Adrenal gland (tissue), 19 donors: ENCODE results near the gene DDX5. TPM values are rescaled to one million over a fixed set of nuclear protein-coding genes. Genes with fewer than 3 reads are reported as not detected.

ENCODE experiments used
- DNase-seq, 7 donors: peaks; one replicate each; pipeline ENCODE4 v3.0.0-alpha.2; 2019 to 2020
- H3K27ac ChIP-seq, 5 donors: fragments of 200-600 bp; sonication (generic) in 4 of 5; 1 replicate in 3 of 5; 2 replicates in 2 of 5; pipeline versions ENCODE4 v1.5.1 to v1.8.0; 2016 to 2020; ENCODE audit warnings: mild to moderate bottlenecking in 1 of 5
- H3K27me3 ChIP-seq: fragments of 200-600 bp; 2 replicates; pipeline ENCODE4 v1.8.0; 2021
- H3K36me3 ChIP-seq, 2 donors: fragments of 200-600 bp; replicated peaks in 1 of 2; 1 replicate in 1 of 2; 2 replicates in 1 of 2; pipeline versions ENCODE4 v1.5.1 to v1.8.0; 2018 to 2022
- H3K4me1 ChIP-seq, 2 donors: fragments of 200-600 bp; replicated peaks in 1 of 2; 1 replicate in 1 of 2; 2 replicates in 1 of 2; pipeline versions ENCODE4 v1.5.1 to v1.8.0; 2018 to 2021
- H3K4me3 ChIP-seq, 4 donors: fragments of 200-600 bp; sonication (generic) in 3 of 4; one replicate each; pipeline ENCODE4 v1.5.1; 2016 to 2018
- H3K9me3 ChIP-seq, 3 donors: fragments of 200-600 bp; sonication (generic) in 1 of 3; replicated peaks in 1 of 3; 1 replicate in 2 of 3; 2 replicates in 1 of 3; pipeline versions ENCODE4 v1.5.1 to v1.8.0; 2016 to 2021
- POLR2A ChIP-seq, 2 donors: fragments of 450-650 bp; IDR thresholded peaks; one replicate each; pipeline ENCODE4 v1.6.1; 2017; ENCODE audit warnings: antibody characterized with exemption in 2 of 2, mild to moderate bottlenecking in 2 of 2, moderate library complexity in 1 of 2
- WGBS, 4 donors: extraction: QIAGEN DNeasy Blood & Tissue Kit in 2 of 4; methylation state at CpG; one replicate each; pipeline versions ENCODE4 v1.1.5 to v1.1.7; 2013 to 2017; 5-methylcytosine and 5-hydroxymethylcytosine counted together
- intact Hi-C, 2 donors: fragments of 100-400 bp; cut with DNase I; formaldehyde crosslinking; loops; one replicate each; pipeline versions ENCODE4 v1.14.1 to v1.15.0; 2022 to 2023
- long read RNA-seq, 10 donors: library from polyadenylated mRNA in 3 of 10; unstranded in 2 of 10; stranded (forward) in 1 of 10; transcript quantifications; one replicate each; pipeline ENCODE4 v2.0.0 and lab custom pipeline, GENCODE V29; 2021 to 2026
- polyA plus RNA-seq, 3 donors: library from polyadenylated mRNA; stranded (reverse); fragments of 200-250 nt in 2 of 3; fragments of 350-450 nt in 1 of 3; fragmentation: Illumina TruSeq in 1 of 3; extraction: RNeasy Lipid Tissue Mini Kit (QIAGEN cat#74804) in 1 of 3; gene quantifications; one replicate each; pipeline ENCODE4 v1.2.3, GENCODE V29; 2013 to 2014
- total RNA-seq, 9 donors: library from RNA; depleted of rRNA in 4 of 9; stranded (reverse); fragments of >200 nt in 4 of 9; fragments of 120-200 nt in 1 of 9; fragmentation: NEBNext Ultra II Directional in 1 of 9; extraction: Animal tissue kit (Norgen Biotek cat#: 25700) in 1 of 9; gene quantifications; one replicate each; pipeline versions ENCODE4 v1.1.0 to v1.2.4, GENCODE V29; 2013 to 2023
- TF ChIP-seq, protein P1 (sequence below), 6 experiments: fragments of 450-650 bp in 4 of 6; fragments of 200-600 bp in 2 of 6; sonication (generic) in 1 of 6; IDR thresholded peaks; 1 replicate in 5 of 6; 2 replicates in 1 of 6; pipeline versions ENCODE4 v1.5.1 to v1.8.0; 2016 to 2021; ENCODE audit warnings: antibody characterized with exemption in 6 of 6, mild to moderate bottlenecking in 2 of 6, moderate library complexity in 1 of 6
- donor health status: healthy with polysubstance abuse.
- donor health status: Bipolar disorder and iron deficiency.
- donor health status: DM: yes; HTN: yes; CAD: no.
- donor health status: DM: no; HTN: no; CAD: no.
- donor health status: DM: no; HTN: no; CAD: no.
- donor health status: DM: yes; HTN: yes; CAD: no.

DDX5 gene
- total RNA-seq = 1,000 to 10,000 TPM in 4 of 9 donors, 100 to 1,000 TPM in 5; 315 to 1,846 (median 891) TPM
- 1,000 to 10,000 TPM in 2 of 3 donors, 100 to 1,000 TPM in 1; 829 to 1,098 (median 1,016) TPM for polyA plus RNA-seq
- long read RNA-seq, donor 1, transcript DDX5-233 (2 exons, 699 nt) = minor isoform, 10 of 320 reads
- long read RNA-seq, donor 1, transcript DDX5-209 (4 exons, 667 nt) = minor isoform, 5 of 320 reads
- long read RNA-seq, donor 1, transcript DDX5-201 (13 exons, 2,554 nt) = major isoform, 84 of 320 reads
- long read RNA-seq, donor 1, transcript DDX5-215 (12 exons, 3,558 nt) = minor isoform, 63 of 320 reads
- long read RNA-seq, donor 1, partial matches to known transcripts = 157 of 320 reads
- long read RNA-seq, donor 1, other reads (novel, unspliced or antisense) = 0 of 320 reads
- long read RNA-seq, donor 2, transcript DDX5-201 (13 exons, 2,554 nt) = major isoform, 66 of 398 reads
- long read RNA-seq, donor 2, transcript DDX5-215 (12 exons, 3,558 nt) = minor isoform, 21 of 398 reads
- long read RNA-seq, donor 2, partial matches to known transcripts = 304 of 398 reads
- long read RNA-seq, donor 2, other reads (novel, unspliced or antisense) = 0 of 398 reads
- long read RNA-seq, donor 3, transcript DDX5-201 (13 exons, 2,554 nt) = major isoform, 99 of 181 reads
- long read RNA-seq, donor 3, transcript DDX5-233 (2 exons, 699 nt) = minor isoform, 7 of 181 reads
- long read RNA-seq, donor 3, transcript DDX5-215 (12 exons, 3,558 nt) = minor isoform, 29 of 181 reads
- long read RNA-seq, donor 3, partial matches to known transcripts = 42 of 181 reads
- long read RNA-seq, donor 3, other reads (novel, unspliced or antisense) = 0 of 181 reads
- long read RNA-seq, donor 4, transcript DDX5-201 (13 exons, 2,554 nt) = major isoform, 623 of 793 reads
- long read RNA-seq, donor 4, transcript DDX5-215 (12 exons, 3,558 nt) = minor isoform, 55 of 793 reads
- long read RNA-seq, donor 4, partial matches to known transcripts = 67 of 793 reads
- long read RNA-seq, donor 4, other reads (novel, unspliced or antisense) = 48 of 793 reads
- long read RNA-seq, donor 5, transcript DDX5-201 (13 exons, 2,554 nt) = major isoform, 708 of 1,515 reads
- long read RNA-seq, donor 5, transcript DDX5-215 (12 exons, 3,558 nt) = minor isoform, 439 of 1,515 reads
- long read RNA-seq, donor 5, partial matches to known transcripts = 183 of 1,515 reads
- long read RNA-seq, donor 5, other reads (novel, unspliced or antisense) = 183 of 1,515 reads
- long read RNA-seq, donor 6, transcript DDX5-201 (13 exons, 2,554 nt) = major isoform, 326 of 549 reads
- long read RNA-seq, donor 6, transcript DDX5-215 (12 exons, 3,558 nt) = minor isoform, 99 of 549 reads
- long read RNA-seq, donor 6, partial matches to known transcripts = 73 of 549 reads
- long read RNA-seq, donor 6, other reads (novel, unspliced or antisense) = 48 of 549 reads
- long read RNA-seq, donor 7, transcript DDX5-201 (13 exons, 2,554 nt) = major isoform, 28 of 202 reads
- long read RNA-seq, donor 7, transcript DDX5-215 (12 exons, 3,558 nt) = minor isoform, 9 of 202 reads
- long read RNA-seq, donor 7, partial matches to known transcripts = 162 of 202 reads
- long read RNA-seq, donor 7, other reads (novel, unspliced or antisense) = 0 of 202 reads
- long read RNA-seq, donor 8, transcript DDX5-209 (4 exons, 667 nt) = minor isoform, 9 of 324 reads
- long read RNA-seq, donor 8, transcript DDX5-233 (2 exons, 699 nt) = minor isoform, 7 of 324 reads
- long read RNA-seq, donor 8, transcript DDX5-201 (13 exons, 2,554 nt) = major isoform, 155 of 324 reads
- long read RNA-seq, donor 8, transcript DDX5-215 (12 exons, 3,558 nt) = minor isoform, 31 of 324 reads
- long read RNA-seq, donor 8, partial matches to known transcripts = 119 of 324 reads
- long read RNA-seq, donor 8, other reads (novel, unspliced or antisense) = 0 of 324 reads
- long read RNA-seq, donor 9, transcript DDX5-201 (13 exons, 2,554 nt) = minor isoform, 57 of 226 reads
- long read RNA-seq, donor 9, transcript DDX5-215 (12 exons, 3,558 nt) = major isoform, 63 of 226 reads
- long read RNA-seq, donor 9, partial matches to known transcripts = 102 of 226 reads
- long read RNA-seq, donor 9, other reads (novel, unspliced or antisense) = 0 of 226 reads
- long read RNA-seq, donor 10, transcript DDX5-201 (13 exons, 2,554 nt) = major isoform, 27 of 67 reads
- long read RNA-seq, donor 10, transcript DDX5-215 (12 exons, 3,558 nt) = minor isoform, 14 of 67 reads
- long read RNA-seq, donor 10, partial matches to known transcripts = 21 of 67 reads
- long read RNA-seq, donor 10, other reads (novel, unspliced or antisense) = 0 of 67 reads

DNA sequence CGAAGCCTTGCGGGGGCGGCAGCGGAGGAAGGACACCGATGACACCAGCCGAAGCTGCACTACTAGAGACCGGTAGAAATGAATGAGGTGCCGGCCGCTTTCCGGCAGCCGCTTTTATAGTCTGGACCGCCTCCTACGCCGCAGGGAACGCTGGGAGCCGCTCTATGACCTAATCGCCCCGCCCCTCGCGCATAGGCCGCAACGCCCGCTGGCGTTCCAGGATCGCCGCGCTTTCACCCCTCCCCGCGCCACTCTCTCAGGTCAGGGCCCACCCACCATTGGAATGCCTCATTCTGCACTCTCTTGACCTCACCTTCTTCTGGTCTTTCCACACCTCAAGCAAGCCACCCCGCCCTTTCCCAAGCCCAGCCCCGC, at the start of gene DDX5:
TSS of gene DDX5 (minus strand) at position 89 of the 375 bp plus-strand sequence. CDS start 170 bp downstream, outside the sequence.
- H3K27ac ChIP-seq = peak within 1 kb of the TSS; percentile 100
- peak; percentile 99 for TF ChIP-seq POLR2A (IDR thresholded peaks at IDR 0.05)
- TF ChIP-seq, protein P1, sequence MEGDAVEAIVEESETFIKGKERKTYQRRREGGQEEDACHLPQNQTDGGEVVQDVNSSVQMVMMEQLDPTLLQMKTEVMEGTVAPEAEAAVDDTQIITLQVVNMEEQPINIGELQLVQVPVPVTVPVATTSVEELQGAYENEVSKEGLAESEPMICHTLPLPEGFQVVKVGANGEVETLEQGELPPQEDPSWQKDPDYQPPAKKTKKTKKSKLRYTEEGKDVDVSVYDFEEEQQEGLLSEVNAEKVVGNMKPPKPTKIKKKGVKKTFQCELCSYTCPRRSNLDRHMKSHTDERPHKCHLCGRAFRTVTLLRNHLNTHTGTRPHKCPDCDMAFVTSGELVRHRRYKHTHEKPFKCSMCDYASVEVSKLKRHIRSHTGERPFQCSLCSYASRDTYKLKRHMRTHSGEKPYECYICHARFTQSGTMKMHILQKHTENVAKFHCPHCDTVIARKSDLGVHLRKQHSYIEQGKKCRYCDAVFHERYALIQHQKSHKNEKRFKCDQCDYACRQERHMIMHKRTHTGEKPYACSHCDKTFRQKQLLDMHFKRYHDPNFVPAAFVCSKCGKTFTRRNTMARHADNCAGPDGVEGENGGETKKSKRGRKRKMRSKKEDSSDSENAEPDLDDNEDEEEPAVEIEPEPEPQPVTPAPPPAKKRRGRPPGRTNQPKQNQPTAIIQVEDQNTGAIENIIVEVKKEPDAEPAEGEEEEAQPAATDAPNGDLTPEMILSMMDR (IDR thresholded peaks at IDR 0.05) = no peak
- peaks cover 36 to 53% of the 10 kb centered on the region in 2 donors for H3K4me1 ChIP-seq
- WGBS, 4 donors = 0 to 1% (median 0%) methylated on average over 6 to 31 of the region's 31 CpGs
- H3K27me3 ChIP-seq = no peaks in the 10 kb centered on the region
- no peaks in the 10 kb centered on the region for H3K9me3 ChIP-seq
- intact Hi-C loops = no loop called here
- peak; percentile 97 to 99 (median 98) for DNase-seq
- H3K36me3 ChIP-seq = peaks cover 0 to 49% of the 10 kb centered on the region in 2 donors
- peak within 1 kb of the TSS; percentile 74 to 97 (median 92) for H3K4me3 ChIP-seq

- TF ChIP-seq, protein P1 (IDR thresholded peaks at IDR 0.05) = no peak
- no peak for TF ChIP-seq POLR2A (IDR thresholded peaks at IDR 0.05)
- H3K27me3 ChIP-seq = no peaks in the 10 kb centered on the region
- H3K4me1 ChIP-seq = no peaks in the 10 kb centered on the region
- intact Hi-C loops = no loop called here
- 85 to 95% (median 91%) methylated on average over 4 of the region's 4 CpGs for WGBS, 4 donors
- peaks cover 0 to 16% of the 10 kb centered on the region in 2 donors for H3K36me3 ChIP-seq
- no peak overlapping the region for H3K4me3 ChIP-seq
- H3K9me3 ChIP-seq = no peaks in the 10 kb centered on the region
- no peak for DNase-seq
- H3K27ac ChIP-seq = no peak overlapping the region
Observed at GRCh38 chr17:64555281-64555680, 49.2 kb upstream of the DDX5 start.

DNA sequence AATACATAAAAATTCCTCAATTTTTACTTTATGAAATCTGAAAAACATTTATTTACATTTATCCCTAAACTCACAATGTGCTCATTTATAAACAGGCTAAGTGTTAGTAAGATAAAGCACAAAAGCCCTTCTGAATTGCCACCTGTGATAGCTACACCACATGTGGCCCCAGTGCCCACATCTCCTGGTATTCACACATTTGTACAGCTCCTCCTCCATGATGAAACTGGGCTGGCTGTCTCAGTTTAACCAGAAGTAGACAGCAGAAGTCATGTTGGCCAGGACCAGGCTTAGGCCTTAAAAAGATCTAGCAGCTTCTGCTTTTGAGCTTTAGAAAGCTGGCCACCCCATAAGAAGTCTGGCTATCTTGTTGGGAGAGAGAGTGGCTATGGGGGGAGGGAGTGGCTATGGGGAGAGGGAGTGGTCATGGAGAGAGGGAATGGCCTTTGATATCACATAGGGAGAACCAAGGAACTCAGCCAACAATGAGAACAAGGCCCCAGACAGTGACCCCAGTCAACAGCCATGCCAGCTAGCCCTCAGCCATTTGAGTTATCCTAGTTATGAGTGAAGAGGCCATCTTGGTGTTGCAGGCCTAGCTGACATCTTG, 48.0 kb upstream of the DDX5 start:
- Histone ChIP-seq H3K4me3 (no peak overlapping the region), H3K27me3 (no peaks in the 10 kb centered on the region), H3K36me3 (peaks cover 0 to 13% of the 10 kb centered on the region in 2 donors), H3K4me1 (no peaks in the 10 kb centered on the region), H3K9me3 (no peaks in the 10 kb centered on the region), H3K27ac (no peak overlapping the region)
- intact Hi-C loops = no loop called here
- TF ChIP-seq, protein P1 (IDR thresholded peaks at IDR 0.05) = no peak
- no peak for TF ChIP-seq POLR2A (IDR thresholded peaks at IDR 0.05)
- DNase-seq = no peak
